CD4-positive, alpha-beta T cell (primary cell): ENCODE results near the gene ZDHHC8. TPM values are rescaled to one million over a fixed set of nuclear protein-coding genes. Genes with fewer than 3 reads are reported as not detected.

Source experiments
- ATAC-seq: fragments of 200-7000 bp; cut with Tn5 transposase; one replicate; pipeline ENCODE4 v1.10.0; 2022; ENCODE audit warnings: mild to moderate bottlenecking; ENCODE audit not compliant: poor library complexity
- CTCF ChIA-PET: fragments of 350-600 bp; sonication (Branson Sonifier 250); formaldehyde crosslinking; loops from one replicate; lab custom pipeline; 2021; ENCODE audit warnings: antibody characterized with exemption, inconsistent platforms; lab: Charles Lee
- POLR2A ChIA-PET: fragments of 350-600 bp; sonication (Branson Sonifier 250); formaldehyde crosslinking; loops from one replicate; lab custom pipeline; 2021; ENCODE audit warnings: antibody characterized with exemption, inconsistent platforms; lab: Charles Lee
- DNase-seq, 14 experiments: peaks; one replicate each; pipeline ENCODE4 v3.0.0-alpha.2; 2013 to 2020; ENCODE audit warnings: mixed read lengths in 2 of 14
- H3K27ac ChIP-seq, 2 donors: one replicate each; pipeline versions ENCODE4 v1.5.1 to v1.7.0; 2013; ENCODE audit warnings: low read length in 2 of 2, low read depth in 1 of 2, mild to moderate bottlenecking in 1 of 2
- H3K27me3 ChIP-seq, 2 experiments: 1 replicate in 1 of 2; 2 replicates in 1 of 2; pipeline versions ENCODE4 v1.6.1 to v1.7.0; 2013; ENCODE audit warnings: low read length in 2 of 2, control low read depth in 1 of 2, mild to moderate bottlenecking in 1 of 2, moderate library complexity in 1 of 2; ENCODE audit not compliant: insufficient read depth in 2 of 2, control insufficient read depth in 1 of 2
- H3K36me3 ChIP-seq: one replicate; pipeline ENCODE4 v1.6.1; 2013; ENCODE audit warnings: low read length, control low read depth; ENCODE audit not compliant: insufficient read depth
- H3K4me1 ChIP-seq: one replicate; pipeline ENCODE4 v1.6.1; 2013; ENCODE audit warnings: low read length, control low read depth; ENCODE audit not compliant: insufficient read depth
- H3K4me3 ChIP-seq: one replicate; pipeline ENCODE4 v1.5.1; 2013; ENCODE audit warnings: mild to moderate bottlenecking, low read length, moderate library complexity
- H3K9me3 ChIP-seq, 2 experiments: 1 replicate in 1 of 2; 2 replicates in 1 of 2; pipeline versions ENCODE4 v1.6.1 to v1.7.0; 2013; ENCODE audit warnings: low read length in 2 of 2, mild to moderate bottlenecking in 2 of 2, control low read depth in 1 of 2, moderate library complexity in 1 of 2; ENCODE audit not compliant: control insufficient read depth in 1 of 2, insufficient read depth in 1 of 2
- H3K27ac Mint-ChIP-seq: one replicate; pipeline ENCODE4 v1.8.0; 2020; ENCODE audit warnings: mixed read lengths
- H3K27me3 Mint-ChIP-seq: one replicate; pipeline ENCODE4 v1.8.0; 2021; ENCODE audit warnings: mixed read lengths
- H3K36me3 Mint-ChIP-seq: one replicate; pipeline ENCODE4 v1.8.0; 2021; ENCODE audit warnings: low read depth, mixed read lengths
- H3K4me1 Mint-ChIP-seq: one replicate; pipeline ENCODE4 v1.8.0; 2021; ENCODE audit warnings: low read depth, mixed read lengths
- H3K4me3 Mint-ChIP-seq: one replicate; pipeline ENCODE4 v1.8.0; 2020; ENCODE audit warnings: mild to moderate bottlenecking, mixed read lengths
- H3K9me3 Mint-ChIP-seq: one replicate; pipeline ENCODE4 v1.8.0; 2020; ENCODE audit warnings: mixed read lengths
- CTCF ChIP-seq: fragments of 200-600 bp; IDR thresholded peaks from one replicate; pipeline ENCODE4 v1.8.0; 2022; ENCODE audit warnings: antibody characterized with exemption, mild to moderate bottlenecking
- intact Hi-C, 2 experiments: fragments of 100-400 bp; cut with DNase I in 1 of 2; cut with micrococcal nuclease in 1 of 2; formaldehyde crosslinking; loops; one replicate each; pipeline versions ENCODE4 v1.15.1 to v1.9.0; 2023 to 2025; cut with DNase I, micrococcal nuclease
- total RNA-seq, 174 experiments: library from RNA in 2 of 174; stranded (reverse) in 2 of 174; gene quantifications; one replicate each; pipeline ENCODE4 v1.2.3 and lab custom pipeline; 2021 to 2026

ZDHHC8 gene
- total RNA-seq, 2 experiments from 2014 or later, result 44.9 to 49.3 TPM

GRCh38 chr22:20141186-20142077 is 9.8 kb downstream of the ZDHHC8 start:
- intact Hi-C loops, result no loop called here
- H3K27me3 ChIP-seq, result no peaks in the 10 kb centered on the region
- no peak for TF ChIP-seq CTCF
- H3K4me1 Mint-ChIP-seq, result peaks cover 10% of the 10 kb centered on the region
- DNase-seq (no peak), ATAC-seq (no peak)
- ChIA-PET CTCF (no interaction called here), POLR2A (no interaction called here)
- no peak overlapping the region for H3K27ac ChIP-seq
- no peak overlapping the region for H3K4me3 Mint-ChIP-seq
- no peaks in the 10 kb centered on the region for H3K9me3 ChIP-seq
- H3K4me1 ChIP-seq, result peaks cover 14% of the 10 kb centered on the region
- H3K36me3 ChIP-seq, result peaks cover 10% of the 10 kb centered on the region
- H3K27ac Mint-ChIP-seq, result no peak overlapping the region
- peaks cover 3% of the 10 kb centered on the region for H3K36me3 Mint-ChIP-seq
- H3K4me3 ChIP-seq, result no peak overlapping the region
- H3K9me3 Mint-ChIP-seq, result no peaks in the 10 kb centered on the region
- H3K27me3 Mint-ChIP-seq, result no peaks in the 10 kb centered on the region

GRCh38 chr22:20142711-20143621 is 11.4 kb downstream of the ZDHHC8 start:
- Histone ChIP-seq H3K36me3 (peaks cover 10% of the 10 kb centered on the region), H3K27ac (no peak overlapping the region)
- H3K27me3 Mint-ChIP-seq, result no peaks in the 10 kb centered on the region

More at GRCh38 chr22:20142711-20143621, 11.4 kb downstream of the ZDHHC8 start:
- Histone ChIP-seq H3K4me3 (no peak overlapping the region), H3K9me3 (no peaks in the 10 kb centered on the region), H3K4me1 (peaks cover 4% of the 10 kb centered on the region), H3K27me3 (no peaks in the 10 kb centered on the region)
- intact Hi-C loops, result no loop called here
- H3K9me3 Mint-ChIP-seq, result no peaks in the 10 kb centered on the region
- peaks cover 3% of the 10 kb centered on the region for H3K36me3 Mint-ChIP-seq
- ChIA-PET CTCF (no interaction called here), POLR2A (no interaction called here)
- H3K27ac Mint-ChIP-seq, result no peak overlapping the region
- ATAC-seq (no peak), DNase-seq (no peak)
- no peak overlapping the region for H3K4me3 Mint-ChIP-seq
- peaks cover 2% of the 10 kb centered on the region for H3K4me1 Mint-ChIP-seq
- TF ChIP-seq CTCF, result no peak
